ENCODE data around the gene CNGB1. TPM values are rescaled to one million over a fixed set of nuclear protein-coding genes. Genes with fewer than 3 reads are reported as not detected.

The CNGB1 gene
- total RNA-seq, 1 donor: not detected

- Histone ChIP-seq H3K36me3 (ENCODE audit: insufficient read depth, low read length) (peaks cover 35% of the 10 kb centered on the region), H3K79me2 (ENCODE audit: insufficient read depth, low read length) (peaks cover 15% of the 10 kb centered on the region), H3K27ac (ENCODE audit: low read depth, low read length) (no peak overlapping the region), H3K4me1 (ENCODE audit: insufficient read depth, low read length) (peaks cover 7% of the 10 kb centered on the region), H2AFZ (ENCODE audit: low read length) (no peak overlapping the region), H3K4me2 (ENCODE audit: insufficient read depth, low read length) (no peak overlapping the region), H3K27me3 (ENCODE audit: insufficient read depth, low read length) (no peaks in the 10 kb centered on the region), H3K9me3 (ENCODE audit: low read depth, low read length) (no peaks in the 10 kb centered on the region), H3K4me3 (ENCODE audit: insufficient read depth, low read length) (no peak overlapping the region), H4K20me1 (ENCODE audit: insufficient read depth, low read length) (peaks cover 37% of the 10 kb centered on the region)
- TF ChIP-seq, protein P1, sequence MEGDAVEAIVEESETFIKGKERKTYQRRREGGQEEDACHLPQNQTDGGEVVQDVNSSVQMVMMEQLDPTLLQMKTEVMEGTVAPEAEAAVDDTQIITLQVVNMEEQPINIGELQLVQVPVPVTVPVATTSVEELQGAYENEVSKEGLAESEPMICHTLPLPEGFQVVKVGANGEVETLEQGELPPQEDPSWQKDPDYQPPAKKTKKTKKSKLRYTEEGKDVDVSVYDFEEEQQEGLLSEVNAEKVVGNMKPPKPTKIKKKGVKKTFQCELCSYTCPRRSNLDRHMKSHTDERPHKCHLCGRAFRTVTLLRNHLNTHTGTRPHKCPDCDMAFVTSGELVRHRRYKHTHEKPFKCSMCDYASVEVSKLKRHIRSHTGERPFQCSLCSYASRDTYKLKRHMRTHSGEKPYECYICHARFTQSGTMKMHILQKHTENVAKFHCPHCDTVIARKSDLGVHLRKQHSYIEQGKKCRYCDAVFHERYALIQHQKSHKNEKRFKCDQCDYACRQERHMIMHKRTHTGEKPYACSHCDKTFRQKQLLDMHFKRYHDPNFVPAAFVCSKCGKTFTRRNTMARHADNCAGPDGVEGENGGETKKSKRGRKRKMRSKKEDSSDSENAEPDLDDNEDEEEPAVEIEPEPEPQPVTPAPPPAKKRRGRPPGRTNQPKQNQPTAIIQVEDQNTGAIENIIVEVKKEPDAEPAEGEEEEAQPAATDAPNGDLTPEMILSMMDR (IDR thresholded peaks at IDR 0.05; ENCODE audit: extremely low read depth, low read depth, low read length): no peak
- peak; percentile 26 for DNase-seq (ENCODE audit: insufficient read length, low spot score, missing footprints)
Measured at GRCh38 chr16:57994361-57994760, 23.4 kb upstream of the CNGB1 start.

- DNase-seq (ENCODE audit: insufficient read length, low spot score, missing footprints): peak; percentile 25
- Histone ChIP-seq H3K79me2 (ENCODE audit: insufficient read depth, low read length) (peaks cover 12% of the 10 kb centered on the region), H3K9me3 (ENCODE audit: low read depth, low read length) (no peaks in the 10 kb centered on the region), H3K36me3 (ENCODE audit: insufficient read depth, low read length) (peaks cover 35% of the 10 kb centered on the region), H2AFZ (ENCODE audit: low read length) (no peak overlapping the region), H4K20me1 (ENCODE audit: insufficient read depth, low read length) (peaks cover 33% of the 10 kb centered on the region), H3K27ac (ENCODE audit: low read depth, low read length) (no peak overlapping the region), H3K4me3 (ENCODE audit: insufficient read depth, low read length) (no peak overlapping the region), H3K27me3 (ENCODE audit: insufficient read depth, low read length) (no peaks in the 10 kb centered on the region), H3K4me1 (ENCODE audit: insufficient read depth, low read length) (peaks cover 2% of the 10 kb centered on the region), H3K4me2 (ENCODE audit: insufficient read depth, low read length) (no peak overlapping the region)
- TF ChIP-seq, protein P1 (IDR thresholded peaks at IDR 0.05; ENCODE audit: extremely low read depth, low read depth, low read length): no peak
Measured at GRCh38 chr16:57993897-57994296, 23.0 kb upstream of the CNGB1 start.

GRCh38 chr16:57993438-57993837 lies 22.5 kb upstream of the CNGB1 start:
- Histone ChIP-seq H3K4me2 (ENCODE audit: insufficient read depth, low read length) (no peak overlapping the region), H3K4me1 (ENCODE audit: insufficient read depth, low read length) (no peaks in the 10 kb centered on the region), H4K20me1 (ENCODE audit: insufficient read depth, low read length) (peaks cover 31% of the 10 kb centered on the region), H3K27ac (ENCODE audit: low read depth, low read length) (no peak overlapping the region), H2AFZ (ENCODE audit: low read length) (no peak overlapping the region), H3K79me2 (ENCODE audit: insufficient read depth, low read length) (peaks cover 7% of the 10 kb centered on the region), H3K27me3 (ENCODE audit: insufficient read depth, low read length) (no peaks in the 10 kb centered on the region), H3K36me3 (ENCODE audit: insufficient read depth, low read length) (peaks cover 35% of the 10 kb centered on the region), H3K9me3 (ENCODE audit: low read depth, low read length) (no peaks in the 10 kb centered on the region), H3K4me3 (ENCODE audit: insufficient read depth, low read length) (no peak overlapping the region)
- TF ChIP-seq, protein P1 (IDR thresholded peaks at IDR 0.05; ENCODE audit: extremely low read depth, low read depth, low read length): no peak
- peak; percentile 35 for DNase-seq (ENCODE audit: insufficient read length, low spot score, missing footprints)

- H2AFZ ChIP-seq (ENCODE audit: low read length): no peak overlapping the region
- no peak overlapping the region for H3K4me2 ChIP-seq (ENCODE audit: insufficient read depth, low read length)
- no peak overlapping the region for H3K4me3 ChIP-seq (ENCODE audit: insufficient read depth, low read length)
- H4K20me1 ChIP-seq (ENCODE audit: insufficient read depth, low read length): peaks cover 23% of the 10 kb centered on the region
- H3K27me3 ChIP-seq (ENCODE audit: insufficient read depth, low read length): peaks cover 5% of the 10 kb centered on the region
- H3K4me1 ChIP-seq (ENCODE audit: insufficient read depth, low read length): no peaks in the 10 kb centered on the region
- TF ChIP-seq, protein P1 (IDR thresholded peaks at IDR 0.05; ENCODE audit: extremely low read depth, low read depth, low read length): no peak
- H3K27ac ChIP-seq (ENCODE audit: low read depth, low read length): no peak overlapping the region
- peaks cover 22% of the 10 kb centered on the region for H3K36me3 ChIP-seq (ENCODE audit: insufficient read depth, low read length)
- peak; percentile 54 for DNase-seq (ENCODE audit: insufficient read length, low spot score, missing footprints)
- H3K9me3 ChIP-seq (ENCODE audit: low read depth, low read length): no peaks in the 10 kb centered on the region
- H3K79me2 ChIP-seq (ENCODE audit: insufficient read depth, low read length): peaks cover 2% of the 10 kb centered on the region
Measured at GRCh38 chr16:57992084-57992483, 21.2 kb upstream of the CNGB1 start.
